Measurements from ENCODE around the gene FBXW10B.

DNA sequence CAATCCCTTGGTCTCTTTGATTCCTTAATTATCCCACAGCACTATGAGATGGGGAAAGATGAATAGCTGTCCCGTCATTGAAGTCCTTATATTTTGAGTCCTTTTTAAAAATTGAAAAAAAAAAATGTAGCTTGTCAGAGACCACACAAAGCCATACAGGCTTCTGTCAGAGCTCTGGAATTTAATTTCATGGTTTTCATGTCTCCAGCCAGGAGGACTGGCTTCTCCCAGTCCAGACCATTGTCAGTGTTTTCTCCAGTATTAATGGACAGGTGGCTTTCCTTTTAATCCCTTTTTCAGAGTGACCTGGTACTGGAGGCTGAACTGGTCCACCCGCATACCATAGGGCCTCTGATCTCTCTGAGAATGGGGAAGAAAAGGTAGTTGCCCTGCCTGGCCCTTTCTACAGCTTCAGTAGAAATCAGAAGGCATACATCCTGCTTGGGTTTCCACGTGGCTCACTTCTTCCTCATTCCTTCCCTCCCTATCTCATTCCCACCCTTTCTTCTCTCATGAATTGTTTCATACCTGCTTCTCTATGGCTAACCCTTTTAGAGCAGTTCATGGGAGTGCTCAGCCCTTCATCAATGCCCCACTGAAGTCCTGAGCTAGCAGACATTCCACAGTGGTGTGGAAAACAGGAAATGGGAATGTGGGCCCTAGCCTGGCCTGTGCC lies 35.5 kb upstream of the FBXW10B start:
- no peak for TF ChIP-seq EGR1 (IDR thresholded peaks at IDR 0.05; ENCODE audit: low read depth)
- no peak for TF ChIP-seq CTCF (IDR thresholded peaks at IDR 0.05 in 2 of 3, conservative IDR thresholded peaks at IDR 0.05 in 1 of 3; ENCODE audit: borderline replicate concordance in 1 of 3, insufficient read depth in 1 of 3, low read depth in 2 of 3, low read length in 2 of 3)
- no peak for TF ChIP-seq RAD21 (IDR thresholded peaks at IDR 0.05; ENCODE audit: low read depth)
- no peak for TF ChIP-seq YY1 (IDR thresholded peaks at IDR 0.05; ENCODE audit: extremely low read depth, insufficient replicate concordance, low read depth, low read length)
- TF ChIP-seq POLR2A (IDR thresholded peaks at IDR 0.05; ENCODE audit: borderline replicate concordance, extremely low read depth, insufficient read depth, insufficient read length): no peak
- no peak for TF ChIP-seq SIN3A (IDR thresholded peaks at IDR 0.05; ENCODE audit: low read depth)
- no peak for TF ChIP-seq ZFX (IDR thresholded peaks at IDR 0.05)
